GM12878 (cell line): ENCODE data around the gene ZNF213. TPM values are rescaled to one million over a fixed set of nuclear protein-coding genes. Genes with fewer than 3 reads are reported as not detected.

ENCODE experiments used
- CHD2 ChIP-seq: IDR thresholded peaks from 2 replicates; pipeline ENCODE4 v1.6.1; 2011; ENCODE audit warnings: low read depth, low read length, improper control_type of control experiment, borderline replicate concordance
- CREB1 ChIP-seq: IDR thresholded peaks from 2 replicates; pipeline ENCODE4 v1.6.1; 2012; ENCODE audit warnings: low read depth, mild to moderate bottlenecking, inconsistent platforms
- CREM ChIP-seq: IDR thresholded peaks from 2 replicates; pipeline ENCODE4 v1.6.1; 2014; ENCODE audit warnings: antibody characterized with exemption, low read depth
- CTCF ChIP-seq, 3 experiments: IDR thresholded peaks in 2 of 3; conservative IDR thresholded peaks in 1 of 3; 2 replicates each; pipeline ENCODE4 v1.5.1; 2011; ENCODE audit warnings: low read depth in 3 of 3, low read length in 3 of 3, mild to moderate bottlenecking in 3 of 3, control low read depth in 2 of 3, moderate library complexity in 2 of 3, inconsistent platforms in 1 of 3, mixed read lengths in 1 of 3; ENCODE audit not compliant: control insufficient read depth in 2 of 3, insufficient read depth in 1 of 3; ENCODE audit errors: extremely low read depth in 1 of 3
- E2F8 ChIP-seq: fragments of 450-650 bp; IDR thresholded peaks from 2 replicates; pipeline ENCODE4 v1.6.1; 2018; ENCODE audit warnings: mild to moderate bottlenecking, low read depth, moderate library complexity; ENCODE audit not compliant: partially characterized antibody
- HDGF ChIP-seq: fragments of 450-650 bp; IDR thresholded peaks from 2 replicates; pipeline ENCODE4 v1.6.1; 2016; ENCODE audit warnings: antibody characterized with exemption
- KLF5 ChIP-seq: fragments of 450-650 bp; IDR thresholded peaks from 2 replicates; pipeline ENCODE4 v1.6.1; 2014; ENCODE audit warnings: mild to moderate bottlenecking; ENCODE audit not compliant: partially characterized antibody
- PML ChIP-seq: IDR thresholded peaks from 2 replicates; pipeline ENCODE4 v1.6.1; 2012; ENCODE audit warnings: low read length, inconsistent platforms
- RAD21 ChIP-seq: IDR thresholded peaks from 2 replicates; pipeline ENCODE4 v1.6.1; 2011; ENCODE audit warnings: mild to moderate bottlenecking, low read depth, low read length, moderate library complexity; ENCODE audit not compliant: insufficient read depth
- SIN3A ChIP-seq: IDR thresholded peaks from 2 replicates; pipeline ENCODE4 v1.6.1; 2012; ENCODE audit warnings: low read depth, low read length, improper control_type of control experiment
- SKIL ChIP-seq: fragments of 450-650 bp; IDR thresholded peaks from 2 replicates; pipeline ENCODE4 v1.6.1; 2017; ENCODE audit warnings: mild to moderate bottlenecking, low read depth, inconsistent platforms; ENCODE audit not compliant: poor library complexity, severe bottlenecking
- SMC3 ChIP-seq: IDR thresholded peaks from 2 replicates; pipeline ENCODE4 v1.6.1; 2011; ENCODE audit warnings: low read length, improper control_type of control experiment, borderline replicate concordance
- STAT3 ChIP-seq: IDR thresholded peaks from 2 replicates; pipeline ENCODE4 v1.6.1; 2011; ENCODE audit warnings: low read depth, low read length, improper control_type of control experiment
- TCF12 ChIP-seq: IDR thresholded peaks from 2 replicates; pipeline ENCODE4 v1.6.1; 2011; ENCODE audit warnings: low read depth, mild to moderate bottlenecking, low read length
- TCF3 ChIP-seq: IDR thresholded peaks from 2 replicates; pipeline ENCODE4 v1.6.1; 2012; ENCODE audit warnings: low read depth, mild to moderate bottlenecking, low read length, borderline replicate concordance; ENCODE audit not compliant: insufficient read depth
- YY1 ChIP-seq: IDR thresholded peaks from 2 replicates; pipeline ENCODE4 v1.6.1; 2011; ENCODE audit warnings: low read depth, mild to moderate bottlenecking, low read length
- ZNF622 ChIP-seq: fragments of 450-650 bp; IDR thresholded peaks from 2 replicates; pipeline ENCODE4 v1.6.1; 2017; ENCODE audit warnings: mild to moderate bottlenecking, inconsistent platforms
- polyA plus RNA-seq, 11 experiments: library from polyadenylated mRNA; depleted of rRNA in 4 of 11; unstranded in 6 of 11; stranded (reverse) in 5 of 11; fragments of >200 nt; fragmentation: Nextera tagmentation in 4 of 11; fragmentation: Illumina TruSeq in 1 of 11; extraction: Ambion mirVana in 4 of 11; extraction: Trizol in 1 of 11; gene quantifications; 1 replicate in 1 of 11; 2 replicates in 10 of 11; pipeline versions ENCODE4 v1.2.1 to v1.2.3, GENCODE V29; 2011 to 2016; ENCODE audit warnings: inconsistent platforms in 2 of 11, missing spikeins in 2 of 11, low read depth in 1 of 11
- total RNA-seq, 4 experiments: library from RNA; depleted of rRNA in 3 of 4; stranded (reverse); fragments of >200 nt in 3 of 4; fragmentation: Illumina TruSeq in 1 of 4; extraction: Trizol in 1 of 4; gene quantifications; 2 replicates each; pipeline versions ENCODE4 v1.2.1 to v1.2.3, GENCODE V29; 2013 to 2021
- TF ChIP-seq, protein P1 (sequence below): fragments of 450-650 bp; formaldehyde crosslinking; IDR thresholded peaks from 2 replicates; pipeline ENCODE4 v1.4.0; 2022; ENCODE audit warnings: mild to moderate bottlenecking, moderate library complexity

ZNF213 gene
- total and polyA plus RNA-seq, 10 of the 15 experiments (the other 5 are each of a cell fraction or from before 2014, with no cell fraction given), result 0.53 to 9.4 (median 1.1) TPM

GRCh38 chr16:3129137-3130131 is 5.4 kb upstream of the ZNF213 start (continued):
- 0 out of 2 replicates have a peak, but pooled peaks have one; percentile 31 for TF ChIP-seq CHD2
- TF ChIP-seq CTCF (IDR thresholded peaks at IDR 0.05 in 2 of 3, conservative IDR thresholded peaks at IDR 0.05 in 1 of 3; ENCODE audit: control insufficient read depth in 2 of 3, extremely low read depth in 1 of 3, insufficient read depth in 1 of 3, low read depth in 3 of 3, low read length in 3 of 3), result peak; percentile 91 to 95 (median 94)
- peak; percentile 83 for TF ChIP-seq RAD21
- no peak for TF ChIP-seq ZNF622
- peak; percentile 84 for TF ChIP-seq YY1
- TF ChIP-seq PML, result peak; percentile 40; the same call in 1 of the 2 replicates
- TF ChIP-seq TCF3, result peak; percentile 55; the same call in 1 of the 2 replicates
- TF ChIP-seq TCF12, result 0 out of 2 replicates have a peak, but pooled peaks have one; percentile 41
- TF ChIP-seq SMC3, result peak; percentile 82
- TF ChIP-seq, protein P1, sequence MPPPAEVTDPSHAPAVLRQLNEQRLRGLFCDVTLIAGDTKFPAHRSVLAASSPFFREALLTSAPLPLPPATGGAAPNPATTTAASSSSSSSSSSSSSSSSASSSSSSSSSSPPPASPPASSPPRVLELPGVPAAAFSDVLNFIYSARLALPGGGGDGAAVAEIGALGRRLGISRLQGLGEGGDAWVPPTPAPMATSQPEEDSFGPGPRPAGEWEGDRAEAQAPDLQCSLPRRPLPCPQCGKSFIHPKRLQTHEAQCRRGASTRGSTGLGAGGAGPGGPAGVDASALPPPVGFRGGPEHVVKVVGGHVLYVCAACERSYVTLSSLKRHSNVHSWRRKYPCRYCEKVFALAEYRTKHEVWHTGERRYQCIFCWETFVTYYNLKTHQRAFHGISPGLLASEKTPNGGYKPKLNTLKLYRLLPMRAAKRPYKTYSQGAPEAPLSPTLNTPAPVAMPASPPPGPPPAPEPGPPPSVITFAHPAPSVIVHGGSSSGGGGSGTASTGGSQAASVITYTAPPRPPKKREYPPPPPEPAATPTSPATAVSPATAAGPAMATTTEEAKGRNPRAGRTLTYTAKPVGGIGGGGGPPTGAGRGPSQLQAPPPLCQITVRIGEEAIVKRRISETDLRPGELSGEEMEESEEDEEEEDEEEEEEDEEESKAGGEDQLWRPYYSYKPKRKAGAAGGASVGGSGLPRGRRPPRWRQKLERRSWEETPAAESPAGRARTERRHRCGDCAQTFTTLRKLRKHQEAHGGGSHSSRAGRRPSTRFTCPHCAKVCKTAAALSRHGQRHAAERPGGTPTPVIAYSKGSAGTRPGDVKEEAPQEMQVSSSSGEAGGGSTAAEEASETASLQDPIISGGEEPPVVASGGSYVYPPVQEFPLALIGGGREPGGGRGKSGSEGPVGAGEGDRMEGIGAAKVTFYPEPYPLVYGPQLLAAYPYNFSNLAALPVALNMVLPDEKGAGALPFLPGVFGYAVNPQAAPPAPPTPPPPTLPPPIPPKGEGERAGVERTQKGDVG (CRISPR knock-in tag), result no peak
- peak; percentile 24 for TF ChIP-seq KLF5
- peak; percentile 43; the same call in 1 of the 2 replicates for TF ChIP-seq CREM
- TF ChIP-seq STAT3, result no peak
- peak; percentile 28 for TF ChIP-seq SKIL
- peak; percentile 59 for TF ChIP-seq E2F8
- peak; percentile 50; the same call in 1 of the 2 replicates for TF ChIP-seq CREB1
- TF ChIP-seq HDGF, result peak; percentile 52; the same call in 1 of the 2 replicates
- TF ChIP-seq SIN3A, result 0 out of 2 replicates have a peak, but pooled peaks have one; percentile 49
